SU-DHL-6 (cell line): ENCODE measurements around the gene ZNF146.
"Not testable (repeated sequence)": the region's sequence is repeated elsewhere in the genome, so short reads cannot be mapped to it uniquely, and the experiment has no call there.

Source experiments
- H2AFZ ChIP-seq: fragments of 200-600 bp; sonication (generic); 2 replicates; pipeline ENCODE4 v1.6.1; 2014; ENCODE audit warnings: low read depth, mild to moderate bottlenecking, moderate library complexity, mixed read lengths, antibody characterized with exemption, low read length; ENCODE audit not compliant: severe bottlenecking
- H3F3A ChIP-seq: fragments of 200-600 bp; shearing (Covaris generic); 2 replicates; pipeline ENCODE4 v1.6.0; 2016; ENCODE audit warnings: antibody characterized with exemption, mild to moderate bottlenecking; ENCODE audit not compliant: insufficient read depth
- H3K27ac ChIP-seq: fragments of 200-600 bp; sonication (generic); 2 replicates; pipeline ENCODE4 v1.5.1; 2016; ENCODE audit warnings: low read depth, mild to moderate bottlenecking, low read length, moderate library complexity, mixed read lengths
- H3K27me3 ChIP-seq: fragments of 200-600 bp; sonication (generic), shearing (Covaris generic); 2 replicates; pipeline ENCODE4 v1.6.0; 2014; ENCODE audit warnings: mild to moderate bottlenecking, low read length
- H3K36me3 ChIP-seq: fragments of 200-600 bp; sonication (generic); 2 replicates; pipeline ENCODE4 v1.6.1; 2014; ENCODE audit warnings: mild to moderate bottlenecking, low read length, mixed read lengths
- H3K4me2 ChIP-seq: fragments of 300-600, 200-600 bp; shearing (Covaris generic), sonication (generic); 2 replicates; pipeline ENCODE4 v1.6.0; 2014; ENCODE audit warnings: low read length, low read depth, mild to moderate bottlenecking; ENCODE audit not compliant: poor library complexity, severe bottlenecking
- H3K4me3 ChIP-seq: fragments of 200-600 bp; sonication (generic); 2 replicates; pipeline ENCODE4 v1.5.1; 2014; ENCODE audit warnings: antibody characterized with exemption, low read length, mild to moderate bottlenecking, mixed read lengths; ENCODE audit not compliant: insufficient read depth, poor library complexity, severe bottlenecking
- H3K79me2 ChIP-seq: fragments of 200-600 bp; sonication (generic); 2 replicates; pipeline ENCODE4 v1.6.1; 2014; ENCODE audit warnings: mild to moderate bottlenecking, low read length, moderate library complexity; ENCODE audit not compliant: insufficient read depth
- H3K9ac ChIP-seq: fragments of 200-600 bp; sonication (generic); 2 replicates; pipeline ENCODE4 v1.7.0; 2014; ENCODE audit warnings: mild to moderate bottlenecking, low read length
- H3K9me2 ChIP-seq: fragments of 200-600 bp; sonication (generic); replicated peaks from 2 replicates; pipeline ENCODE4 v1.6.1; 2014; ENCODE audit warnings: low read length; ENCODE audit not compliant: insufficient read depth
- H3K9me3 ChIP-seq: fragments of 200-600 bp; sonication (generic); 2 replicates; pipeline ENCODE4 v1.6.1; 2014; ENCODE audit warnings: low read length, mixed read lengths; ENCODE audit not compliant: insufficient read depth
- H4K20me1 ChIP-seq: fragments of 200-600 bp; sonication (generic); 2 replicates; pipeline ENCODE4 v1.6.1; 2014; ENCODE audit warnings: low read depth, mild to moderate bottlenecking, antibody characterized with exemption, low read length, moderate library complexity, mixed read lengths
- CTCF ChIP-seq: fragments of 200-600 bp; sonication (generic); IDR thresholded peaks from one replicate; pipeline ENCODE4 v1.5.1; 2017; ENCODE audit warnings: antibody characterized with exemption, mild to moderate bottlenecking, low read length, moderate library complexity; ENCODE audit not compliant: insufficient read depth, poor library complexity, severe bottlenecking
- EZH2phosphoT487 ChIP-seq: fragments of 200-600 bp; sonication (generic), shearing (Covaris generic); conservative IDR thresholded peaks from 2 replicates; pipeline ENCODE4 v1.6.1; 2018; ENCODE audit warnings: mild to moderate bottlenecking, antibody characterized with exemption, low read length, moderate library complexity, mixed read lengths

Gene ZNF146

GRCh38 chr19:36225219-36225892 is 10.4 kb downstream of the ZNF146 start:
- H3F3A ChIP-seq = peaks cover 7% of the 10 kb centered on the region; the same call in 1 of the 2 replicates
- no peak overlapping the region for H3K4me3 ChIP-seq
- H4K20me1 ChIP-seq = peaks cover 28% of the 10 kb centered on the region
- H3K9ac ChIP-seq = no peak overlapping the region
- H3K79me2 ChIP-seq = peaks cover 89% of the 10 kb centered on the region
- H2AFZ ChIP-seq = no peak overlapping the region
- TF ChIP-seq CTCF = no peak
- TF ChIP-seq EZH2phosphoT487 = no peak
- peaks cover 38% of the 10 kb centered on the region; the same call in 1 of the 2 replicates for H3K36me3 ChIP-seq
- H3K9me3 ChIP-seq = no peaks in the 10 kb centered on the region
- H3K9me2 ChIP-seq = no peaks in the 10 kb centered on the region
- H3K27ac ChIP-seq = no peak overlapping the region
- H3K4me2 ChIP-seq = no peak overlapping the region
- H3K27me3 ChIP-seq = no peaks in the 10 kb centered on the region

- H3K9ac ChIP-seq, H4K20me1 ChIP-seq, H3K9me2 ChIP-seq, H3F3A ChIP-seq, H3K27me3 ChIP-seq, H2AFZ ChIP-seq, H3K4me2 ChIP-seq, H3K9me3 ChIP-seq, H3K27ac ChIP-seq, H3K4me3 ChIP-seq: not testable (repeated sequence)
- Histone ChIP-seq H3K36me3 (peaks cover 59% of the 10 kb centered on the region), H3K79me2 (peaks cover 14% of the 10 kb centered on the region; the same call in 1 of the 2 replicates)
Measured at GRCh38 chr19:36233626-36234025, 18.7 kb downstream of the ZNF146 start.

- Histone ChIP-seq H3K9me2 (no peaks in the 10 kb centered on the region), H3F3A (peaks cover 9% of the 10 kb centered on the region), H3K79me2 (no peaks in the 10 kb centered on the region), H3K27ac (no peak overlapping the region), H2AFZ (no peak overlapping the region), H3K9ac (no peak overlapping the region), H3K27me3 (no peaks in the 10 kb centered on the region), H3K4me3 (no peak overlapping the region), H3K4me2 (no peak overlapping the region), H3K9me3 (no peaks in the 10 kb centered on the region), H3K36me3 (peaks cover 53% of the 10 kb centered on the region), H4K20me1 (0 out of 2 replicates have a peak, but pooled peaks cover 4% of the 10 kb centered on the region)
- TF ChIP-seq EZH2phosphoT487 (no peak), CTCF (no peak)
Measured at GRCh38 chr19:36236304-36236945, 21.5 kb downstream of the ZNF146 start.

GRCh38 chr19:36236946-36237310 is 22.0 kb downstream of the ZNF146 start:
- no peak overlapping the region for H3K4me3 ChIP-seq
- no peaks in the 10 kb centered on the region for H3K9me2 ChIP-seq
- no peak overlapping the region for H2AFZ ChIP-seq
- TF ChIP-seq EZH2phosphoT487 (no peak), CTCF (no peak)
- H3K9me3 ChIP-seq = no peaks in the 10 kb centered on the region
- 0 out of 2 replicates have a peak, but pooled peaks cover 4% of the 10 kb centered on the region for H4K20me1 ChIP-seq
- no peak overlapping the region for H3K9ac ChIP-seq
- H3K27ac ChIP-seq = no peak overlapping the region
- H3K36me3 ChIP-seq = peaks cover 53% of the 10 kb centered on the region
- peaks cover 9% of the 10 kb centered on the region for H3F3A ChIP-seq
- H3K4me2 ChIP-seq = no peak overlapping the region
- H3K79me2 ChIP-seq = no peaks in the 10 kb centered on the region
- H3K27me3 ChIP-seq = no peaks in the 10 kb centered on the region
